ENCODE measurements around the gene PPL.

DNA sequence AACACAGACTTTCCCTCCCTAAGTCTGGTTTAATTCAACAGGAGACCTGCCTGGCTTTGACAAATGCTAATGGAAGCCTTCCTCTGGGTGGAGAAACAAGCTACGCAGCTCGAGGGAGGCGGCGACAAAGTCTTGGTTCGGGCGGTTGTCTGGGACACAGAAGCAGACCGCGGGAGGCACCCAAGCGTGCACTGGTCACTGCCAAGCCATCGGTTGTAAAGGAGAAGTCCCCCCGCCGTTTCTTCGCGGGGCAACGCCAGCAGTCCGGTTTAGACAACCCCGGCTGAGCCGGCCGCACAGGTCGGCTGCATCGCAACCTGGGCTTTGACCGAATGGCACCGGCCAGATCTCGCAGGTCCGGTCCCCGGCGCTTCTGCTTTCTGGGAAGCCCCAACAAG lies 90.4 kb downstream of the PPL start:
- TF ChIP-seq YY1 (IDR thresholded peaks at IDR 0.05; ENCODE audit: insufficient read depth, insufficient read length) (no peak), SUZ12 (IDR thresholded peaks at IDR 0.05; ENCODE audit: extremely low read depth, insufficient read depth, insufficient read length) (no peak)
